Activated naive CD8-positive, alpha-beta T cell treated with anti-CD3 and anti-CD28 coated beads, Interleukin-2, amount 50 U/mL, for 16 hours (primary cell): ENCODE data around the gene HSPB8.

ENCODE experiments used
- DNase-seq: peaks from one replicate; pipeline ENCODE4 v3.0.0-alpha.2; 2020; ENCODE audit warnings: low read depth, low spot score

The HSPB8 gene

DNA sequence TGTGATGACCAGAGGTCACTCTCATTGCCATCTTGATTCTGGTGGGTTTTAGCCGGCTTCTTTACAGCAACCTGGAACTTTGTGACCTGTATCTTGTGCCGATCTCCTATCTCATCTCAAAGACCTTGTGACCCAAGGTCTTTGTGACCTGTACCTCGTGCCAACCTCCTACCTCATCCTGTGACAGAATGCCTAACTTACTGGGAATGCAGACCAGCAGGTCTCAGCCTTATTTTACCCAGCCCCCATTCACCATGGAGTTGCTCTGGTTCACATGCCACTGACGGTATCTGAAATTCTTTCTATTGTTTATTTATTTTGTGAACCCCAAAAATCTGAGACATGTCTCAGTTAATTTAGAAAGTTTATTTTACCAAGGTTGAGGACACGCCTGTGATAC, 7.4 kb upstream of the HSPB8 start:
- no peak for DNase-seq

DNA sequence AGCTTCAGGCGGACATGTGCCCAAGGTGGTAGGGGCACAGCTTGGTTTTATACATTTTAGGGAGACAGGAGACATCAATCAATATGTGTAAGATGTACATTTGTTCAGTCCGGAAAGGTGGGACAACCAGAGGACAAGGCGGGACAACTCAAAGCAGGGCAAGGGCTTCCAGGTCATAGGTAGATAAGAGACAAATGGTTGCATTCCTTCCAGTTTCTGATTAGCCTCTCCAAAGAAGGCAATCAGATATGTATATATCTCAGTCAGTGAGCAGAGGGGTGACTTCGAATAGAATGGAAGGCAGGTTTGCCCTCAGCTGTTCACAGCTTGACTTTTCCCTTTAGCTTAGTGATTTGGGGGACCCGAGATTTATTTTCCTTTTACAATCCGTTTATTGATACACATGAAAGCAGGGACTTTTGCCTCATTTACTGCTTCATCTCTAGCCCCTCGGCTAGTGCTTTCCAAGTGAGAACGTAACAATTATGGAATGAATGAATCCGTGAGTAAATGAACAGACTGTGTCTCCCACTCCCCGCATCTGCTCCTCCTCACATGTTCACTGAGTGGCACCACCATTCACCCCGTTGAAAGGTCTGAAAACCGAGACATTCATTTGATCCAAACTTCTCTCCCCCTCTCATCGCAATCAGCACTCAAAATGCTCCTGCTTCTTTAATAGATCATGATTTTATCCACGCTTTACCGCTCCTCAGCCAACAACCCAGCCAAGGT, 6.9 kb upstream of the HSPB8 start:
- DNase-seq: no peak

DNA sequence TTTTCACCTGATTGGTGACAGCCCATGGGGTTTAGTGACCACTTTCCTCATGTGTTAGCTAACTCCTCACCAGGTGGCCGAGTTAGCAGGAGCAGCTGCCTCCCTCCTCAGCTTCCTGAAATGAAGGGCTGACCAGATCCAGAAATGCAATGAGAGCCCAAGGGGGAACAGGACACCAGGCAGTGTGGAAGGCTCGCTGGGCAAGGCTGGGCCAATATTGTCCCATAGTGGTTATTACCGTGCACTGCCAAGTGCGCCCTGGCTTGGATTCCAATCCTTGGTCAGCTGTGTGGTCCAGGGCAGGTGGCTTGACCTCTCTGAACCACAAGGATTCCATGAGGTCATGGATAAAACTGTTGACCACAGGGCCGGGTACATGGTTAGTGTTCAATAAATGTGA, 3.6 kb upstream of the HSPB8 start:
- DNase-seq: no peak

DNA sequence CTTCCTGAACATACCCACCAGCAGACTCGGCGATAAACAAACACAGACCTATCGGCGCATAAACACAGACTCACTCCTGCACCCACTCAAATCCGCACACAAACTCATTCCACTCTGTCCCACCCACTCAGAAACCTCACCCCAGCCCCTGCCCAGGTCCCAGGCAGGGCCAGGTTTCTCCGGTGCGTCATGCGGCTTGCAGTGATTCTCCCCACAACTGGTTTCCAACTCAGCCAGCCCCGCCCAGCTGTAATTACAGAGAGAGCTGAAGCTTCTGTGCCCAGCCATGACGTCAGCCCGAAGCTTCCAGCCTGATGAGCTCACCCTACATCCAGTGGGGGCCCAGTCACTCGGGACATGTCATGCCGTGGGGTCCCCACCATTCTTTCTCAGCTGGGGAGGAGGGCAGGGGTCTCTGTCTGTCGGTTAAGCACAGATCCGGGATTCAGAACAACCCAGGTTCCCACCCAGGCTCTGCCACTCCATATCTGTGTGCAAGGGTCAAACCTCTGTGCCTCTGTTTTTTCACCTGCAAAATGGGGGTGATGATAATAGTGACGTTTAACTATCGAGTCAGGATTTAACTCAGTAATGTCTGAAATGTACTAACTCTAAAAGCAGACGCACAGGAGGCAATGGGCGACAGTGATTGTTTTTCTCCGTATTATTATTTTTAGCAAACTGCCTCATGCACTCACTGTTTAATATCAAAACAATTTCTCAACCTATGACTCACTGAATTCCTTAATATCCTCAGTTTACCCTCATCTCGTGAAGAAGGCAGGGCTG, 2.3 kb upstream of the HSPB8 start:
- no peak for DNase-seq

DNA sequence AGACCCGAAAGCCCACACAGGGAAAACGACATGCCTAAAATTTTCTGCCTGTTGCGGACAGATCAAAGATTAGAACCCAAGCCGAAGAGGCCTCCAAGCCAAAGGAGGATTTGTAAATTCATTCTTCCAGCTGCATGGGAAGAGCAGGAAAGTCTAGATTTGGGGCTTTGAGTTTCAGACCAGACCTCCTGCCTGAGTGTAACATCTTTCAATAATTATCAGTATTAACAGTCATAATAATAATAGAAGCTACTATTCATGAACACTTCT, 1.7 kb upstream of the HSPB8 start:
- no peak for DNase-seq

DNA sequence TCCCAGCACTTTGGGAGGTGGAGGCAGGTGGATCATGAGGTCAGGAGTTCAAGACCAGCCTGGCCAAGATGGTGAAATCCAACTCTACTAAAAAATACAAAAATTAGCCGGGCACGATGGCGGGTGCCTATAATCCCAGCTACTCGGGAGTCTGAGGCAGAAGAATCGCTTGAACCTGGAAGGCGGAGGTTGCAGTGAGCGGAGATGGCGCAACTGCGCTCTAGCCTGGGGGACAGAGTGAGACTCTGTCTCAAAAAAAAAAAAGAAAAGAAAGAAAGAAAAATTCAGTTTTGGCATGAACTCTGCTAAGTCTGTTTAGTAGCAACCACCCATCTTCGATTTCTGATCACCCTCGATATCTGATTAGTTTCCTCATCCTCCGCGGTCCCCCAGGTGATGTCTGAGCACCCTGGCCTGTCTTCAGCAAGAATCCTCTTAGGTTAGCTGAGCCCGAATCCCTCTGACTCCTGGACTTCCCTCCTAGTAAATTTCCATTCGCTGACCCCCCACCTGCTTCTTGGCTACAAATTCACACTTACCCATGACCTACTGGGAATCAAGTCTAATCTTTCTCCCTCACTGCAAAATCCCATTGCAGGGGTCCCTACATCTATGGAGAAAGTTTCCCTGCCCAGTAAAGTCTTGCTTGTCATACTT, 879 bp upstream of the HSPB8 start:
- no peak for DNase-seq

DNA sequence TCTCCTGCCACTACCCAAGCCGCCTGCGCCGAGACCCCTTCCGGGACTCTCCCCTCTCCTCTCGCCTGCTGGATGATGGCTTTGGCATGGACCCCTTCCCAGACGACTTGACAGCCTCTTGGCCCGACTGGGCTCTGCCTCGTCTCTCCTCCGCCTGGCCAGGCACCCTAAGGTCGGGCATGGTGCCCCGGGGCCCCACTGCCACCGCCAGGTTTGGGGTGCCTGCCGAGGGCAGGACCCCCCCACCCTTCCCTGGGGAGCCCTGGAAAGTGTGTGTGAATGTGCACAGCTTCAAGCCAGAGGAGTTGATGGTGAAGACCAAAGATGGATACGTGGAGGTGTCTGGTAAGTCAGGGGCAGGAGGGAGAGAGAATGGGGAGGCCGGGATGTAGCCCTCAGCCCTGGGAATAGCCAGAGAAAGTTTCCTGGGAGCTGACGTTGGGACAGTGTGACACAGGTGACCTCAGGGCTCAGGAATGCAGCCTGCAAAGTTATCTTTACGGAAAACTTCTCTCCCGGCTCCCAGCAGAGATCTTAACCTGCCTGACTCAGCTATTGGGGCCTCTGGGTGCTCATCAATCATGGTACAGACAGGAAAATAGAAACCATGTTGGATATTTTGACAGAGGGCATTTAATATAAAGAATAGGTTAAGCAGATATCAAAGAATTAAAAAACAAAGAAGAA, 747 bp downstream of the HSPB8 start:
- DNase-seq: no peak

DNA sequence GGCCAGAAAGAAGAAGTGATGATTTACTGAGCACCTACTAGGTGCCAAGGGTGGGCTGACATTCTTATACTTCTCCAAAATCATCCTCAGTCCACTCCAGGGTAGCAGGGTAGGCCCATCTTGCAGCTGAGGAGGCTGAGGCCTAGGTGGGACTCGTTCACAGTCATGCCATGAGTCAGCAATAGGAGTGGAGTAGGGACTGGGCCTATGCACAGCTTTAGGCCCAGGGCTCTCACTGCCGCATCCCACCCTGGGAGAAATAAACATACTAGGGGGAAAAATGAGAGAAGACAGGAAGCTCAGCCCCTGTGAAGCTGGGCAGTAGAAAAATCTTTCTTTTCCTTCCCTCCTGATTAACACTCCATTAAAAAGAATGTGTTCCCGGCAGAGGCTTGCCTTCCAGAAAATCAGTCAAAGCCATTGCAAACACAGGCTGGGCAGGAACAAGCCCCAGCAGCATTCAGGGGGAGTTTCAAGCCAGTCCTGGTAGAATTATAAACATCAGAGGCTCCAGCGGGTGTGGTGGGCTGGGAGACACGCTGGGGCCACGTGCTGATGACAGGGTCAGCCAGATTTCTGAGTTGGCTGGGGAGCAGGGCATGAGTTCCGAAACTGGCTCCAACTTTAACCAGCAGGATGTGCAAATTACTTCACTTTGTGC, 1.8 kb downstream of the HSPB8 start:
- no peak for DNase-seq

DNA sequence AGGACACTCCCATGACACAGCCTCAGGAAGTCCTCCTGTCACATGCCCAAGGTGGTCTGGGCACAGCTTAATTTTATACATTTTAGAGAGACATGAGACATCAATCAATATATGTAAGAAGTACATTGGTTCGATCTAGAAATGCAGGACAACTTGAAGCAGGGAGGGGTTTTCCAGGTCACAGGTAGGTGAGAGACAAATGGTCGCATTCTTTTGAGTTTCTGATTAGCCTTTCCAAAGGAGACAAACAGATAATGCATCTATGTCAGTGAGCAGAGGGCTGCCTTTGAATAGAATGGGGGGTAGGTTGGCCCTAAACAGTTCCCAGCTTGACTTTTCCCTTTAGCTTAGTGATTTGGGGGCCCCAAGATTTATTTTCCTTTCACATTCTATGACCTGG, 2.5 kb downstream of the HSPB8 start:
- no peak for DNase-seq

DNA sequence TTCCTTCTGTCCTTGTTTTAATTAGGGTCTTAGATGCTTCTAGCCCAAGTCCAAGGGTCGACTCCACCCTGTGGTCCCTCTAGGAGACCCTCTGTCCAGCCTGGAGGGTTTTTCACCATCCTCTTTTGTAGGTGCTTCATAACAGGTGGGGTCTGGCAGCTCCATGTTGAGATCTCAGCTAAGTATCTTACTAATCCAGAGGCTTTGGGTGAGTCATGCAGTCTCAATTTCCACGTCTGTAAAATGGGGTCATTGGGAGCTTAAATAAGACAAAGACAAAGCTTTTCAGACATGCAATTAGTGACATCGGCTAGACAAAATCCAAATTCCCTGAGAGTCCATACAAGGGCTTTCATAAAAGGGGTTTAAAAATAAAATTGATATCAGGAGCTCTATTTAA, 3.2 kb downstream of the HSPB8 start:
- no peak for DNase-seq

DNA sequence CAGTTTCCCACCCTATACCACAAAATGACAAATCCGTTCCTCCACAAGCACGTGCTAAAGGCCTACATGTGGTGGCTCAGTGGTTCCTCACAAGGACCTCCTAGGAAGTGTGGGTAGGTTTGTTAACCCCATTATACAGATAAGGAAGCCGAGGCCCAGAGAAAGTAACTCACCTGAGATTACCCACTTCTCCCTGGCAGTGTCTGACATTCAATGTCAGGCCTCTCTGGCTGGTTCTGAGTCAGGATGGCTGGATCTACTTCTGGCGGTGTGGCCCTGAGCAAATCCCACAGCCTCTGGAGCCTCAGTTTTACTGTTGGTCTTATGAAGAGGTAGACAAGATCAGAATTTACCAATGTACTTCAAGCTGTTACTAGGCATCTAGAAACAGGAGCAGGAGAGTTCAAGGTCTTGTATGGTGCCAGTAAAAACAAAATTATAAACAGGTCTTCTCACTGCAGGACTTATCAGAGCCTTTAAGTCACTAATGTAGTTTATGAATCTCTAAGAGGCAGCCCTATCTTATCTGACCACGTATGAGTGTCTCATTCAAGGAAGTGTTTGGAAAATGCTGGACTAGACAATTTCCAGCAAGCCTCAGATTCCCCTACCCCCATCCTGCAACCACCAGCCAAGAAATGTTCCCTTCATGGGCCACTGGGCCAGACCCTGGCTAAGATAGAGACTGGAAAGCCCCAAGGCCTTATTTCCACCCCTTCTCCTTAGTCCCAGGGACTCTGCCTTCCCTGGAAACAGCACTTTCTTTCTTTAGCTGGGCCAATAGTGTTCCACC, 4.2 kb downstream of the HSPB8 start:
- DNase-seq: no peak

DNA sequence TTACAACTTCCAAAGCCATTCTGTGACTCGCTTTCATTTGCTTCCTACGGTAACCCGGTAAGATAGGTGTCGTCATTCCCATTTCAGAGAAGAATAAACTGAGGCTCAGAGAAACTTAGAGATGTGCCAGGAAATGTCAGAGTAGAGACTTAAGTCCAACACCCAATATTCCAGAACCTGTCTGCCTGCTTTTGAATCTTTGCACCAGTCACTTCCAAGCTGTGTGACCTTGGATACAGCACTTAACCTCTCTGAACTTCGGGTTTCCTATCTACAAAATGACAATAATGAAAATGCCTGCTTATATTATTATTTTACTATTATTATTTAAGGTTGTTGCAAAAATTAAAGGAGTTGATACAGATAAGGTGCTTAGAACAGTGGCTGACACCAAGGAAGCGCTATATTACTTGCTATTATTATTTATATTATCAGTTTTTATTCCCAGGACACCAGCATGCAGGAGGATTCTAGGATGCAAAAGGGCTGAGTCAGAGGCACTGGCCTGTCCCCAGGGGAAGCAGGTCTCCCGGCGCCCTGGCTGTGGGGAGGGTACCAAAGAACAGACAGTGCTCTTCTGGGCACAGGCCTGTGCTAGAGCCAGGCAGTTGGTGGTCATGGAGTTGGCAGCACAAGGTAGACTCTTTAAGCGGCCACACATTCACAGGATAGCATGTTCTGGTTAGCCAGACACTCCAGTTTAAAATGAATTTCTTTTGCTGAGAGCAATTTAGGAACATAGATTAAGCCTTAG, 5.4 kb downstream of the HSPB8 start:
- no peak for DNase-seq

DNA sequence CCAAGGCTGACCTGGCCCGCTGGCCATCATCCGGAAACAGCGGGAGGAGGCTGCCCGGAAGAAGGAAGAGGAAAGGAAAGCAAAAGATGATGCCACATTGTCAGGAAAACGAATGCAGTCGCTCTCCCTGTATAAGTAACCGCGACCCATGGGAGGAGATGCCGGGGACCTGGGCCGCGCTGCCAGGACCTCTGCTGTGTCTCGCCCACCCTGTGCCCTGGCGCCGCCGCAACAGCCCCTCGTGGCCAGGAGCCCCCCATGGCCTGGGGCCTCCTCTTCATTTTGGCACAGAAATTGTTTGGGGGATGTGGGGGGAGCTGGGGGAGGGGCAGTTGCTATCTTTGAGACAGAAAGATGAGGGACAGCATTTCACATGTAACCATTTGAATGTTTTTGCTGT, 16.5 kb downstream of the HSPB8 start:
- no peak for DNase-seq

DNA sequence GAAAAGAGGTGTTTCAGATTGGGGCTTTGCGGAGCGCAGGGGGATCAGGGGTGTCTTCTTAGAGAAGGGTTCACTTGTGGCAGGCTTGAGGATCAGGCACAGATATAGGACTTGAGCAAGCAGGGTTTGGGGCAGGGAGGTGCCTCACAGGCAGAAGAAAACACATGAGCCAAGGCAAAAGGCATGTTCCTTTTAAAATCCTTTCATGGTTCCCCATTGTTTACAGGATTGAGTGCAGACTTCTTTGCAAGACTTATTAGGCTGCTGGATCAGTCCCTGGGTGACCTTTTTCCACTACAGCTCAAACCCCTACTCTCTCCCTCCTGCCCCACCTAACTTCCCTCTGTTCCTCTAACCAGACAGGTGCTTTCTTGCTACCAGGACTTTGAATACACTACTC, 19.7 kb downstream of the HSPB8 start:
- no peak for DNase-seq

DNA sequence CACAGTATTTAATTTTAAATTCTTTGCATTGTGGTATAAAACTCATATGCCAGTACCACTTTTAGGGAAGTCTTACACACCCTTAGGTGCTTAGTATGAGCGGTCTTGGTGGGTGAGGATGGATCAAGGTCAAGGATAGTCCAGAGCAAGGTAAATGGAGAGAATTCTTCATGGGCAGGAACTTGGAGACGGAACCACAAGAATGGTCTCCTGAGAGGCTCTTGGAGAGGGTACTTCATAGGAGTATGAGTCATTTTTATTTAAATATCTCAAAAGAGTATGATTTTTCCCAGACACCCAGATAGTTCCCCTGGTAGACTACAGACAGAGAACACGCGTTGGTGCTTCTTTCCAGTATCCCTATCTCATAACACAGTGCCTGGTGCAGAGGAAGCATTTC, 21.9 kb downstream of the HSPB8 start:
- no peak for DNase-seq

DNA sequence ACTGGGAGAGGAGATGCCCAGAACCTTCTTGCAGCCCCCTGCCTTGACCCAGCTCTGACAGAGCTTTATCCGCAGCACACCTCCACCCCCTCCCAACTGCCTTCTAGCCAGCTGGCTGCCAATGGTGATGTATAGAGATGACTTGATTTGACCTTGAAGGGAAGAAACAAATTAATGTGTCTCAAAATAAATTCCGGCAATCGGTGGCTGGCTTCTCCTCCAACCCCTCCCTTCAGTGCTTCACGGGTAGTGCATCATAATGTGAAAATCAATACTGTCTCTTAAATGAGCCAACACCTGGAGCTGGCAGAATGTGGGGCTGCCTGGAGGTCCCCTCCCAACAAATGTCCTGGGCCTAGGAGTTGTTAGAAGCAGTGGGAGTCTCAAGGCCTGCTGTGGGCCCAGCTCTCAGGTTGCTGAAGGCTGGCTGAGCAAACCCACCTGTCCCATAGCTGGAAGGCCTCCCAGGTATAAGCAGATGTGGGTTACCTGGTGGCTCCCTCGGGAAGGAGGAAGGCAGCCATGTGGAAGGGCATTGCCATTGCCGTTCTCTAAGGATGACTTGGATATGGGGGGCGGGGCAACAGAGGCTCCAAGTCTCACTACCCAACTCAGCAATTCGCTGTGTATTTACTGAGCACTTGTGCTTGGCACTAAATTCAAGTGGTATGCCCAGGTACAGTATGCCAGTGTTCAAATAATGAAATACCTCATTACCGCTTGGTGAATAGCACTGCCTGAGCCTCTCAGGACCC, 23.2 kb downstream of the HSPB8 start:
- DNase-seq: no peak

DNA sequence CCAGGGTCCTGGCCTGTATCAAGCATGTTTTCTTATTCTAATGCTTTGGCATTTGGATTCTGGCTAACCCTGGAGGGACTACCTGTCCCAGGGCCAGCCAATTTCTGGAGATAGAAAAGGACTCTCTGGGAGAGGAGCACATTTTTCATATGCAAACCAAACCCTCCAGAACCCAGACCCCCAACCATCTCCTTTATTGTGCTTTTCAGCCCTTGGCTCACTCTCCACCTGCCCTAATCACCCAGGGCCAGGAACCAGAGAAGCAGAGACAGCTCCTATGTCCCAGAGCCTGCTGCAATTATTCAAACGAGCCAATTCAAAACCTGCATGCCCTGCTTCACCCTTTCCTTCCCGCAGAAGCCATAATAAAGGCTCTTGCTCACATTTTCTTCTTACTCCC, 23.8 kb downstream of the HSPB8 start:
- DNase-seq: no peak

DNA sequence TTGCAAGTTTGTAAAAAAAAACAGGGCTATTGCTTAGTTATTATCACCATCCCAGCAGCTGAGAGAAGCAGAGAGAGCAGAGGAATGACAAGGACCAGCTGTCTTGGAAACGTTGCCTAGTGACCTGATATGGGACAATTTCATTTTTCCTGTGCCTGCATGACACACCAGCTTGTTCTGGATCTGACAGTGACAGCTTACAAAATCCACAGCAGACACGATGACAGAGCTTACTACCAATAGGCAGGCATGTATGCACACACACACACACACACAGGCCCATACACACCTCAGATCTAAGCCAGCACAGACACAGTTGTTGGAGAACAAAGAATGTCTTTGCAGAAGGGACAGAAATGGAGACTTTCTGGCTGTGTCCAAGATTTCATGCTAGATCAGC, 25.4 kb downstream of the HSPB8 start:
- DNase-seq: no peak

DNA sequence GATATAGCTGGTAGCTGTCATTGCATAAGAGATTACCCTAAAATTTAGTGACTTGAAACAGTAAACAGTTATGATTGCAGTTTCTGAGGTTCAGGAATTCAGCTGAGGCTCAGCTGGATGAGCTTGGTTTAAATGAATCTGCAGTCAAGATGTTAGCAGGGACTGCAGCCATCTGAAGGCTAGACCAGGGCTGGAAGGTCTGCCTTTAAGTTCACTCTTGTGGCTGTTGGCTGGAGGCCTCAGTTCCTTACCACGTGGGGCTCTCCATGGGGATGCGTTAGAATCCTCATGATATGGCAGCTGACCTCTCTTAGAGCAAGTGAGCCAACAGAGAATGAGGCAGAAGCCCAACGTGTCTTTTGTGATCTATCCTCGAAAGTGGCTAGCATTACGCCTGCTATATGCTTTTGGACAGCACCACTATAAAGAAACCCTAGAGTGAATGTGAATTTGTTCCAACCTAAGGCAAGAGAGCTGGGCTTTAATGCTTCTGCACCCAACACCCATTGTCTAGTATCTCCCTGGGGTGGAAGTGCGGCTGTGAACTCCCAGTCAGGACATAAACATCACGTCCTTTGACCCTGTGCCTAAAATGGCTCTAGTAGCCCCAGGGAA, 26.0 kb downstream of the HSPB8 start:
- DNase-seq: no peak
